PFSK-1 (cell line): ENCODE results near the gene JAKMIP1.

Experiments
- FOXP2 ChIP-seq: optimal IDR thresholded peaks from 2 replicates; pipeline ENCODE3; 2011; ENCODE audit warnings: borderline replicate concordance, control low read depth, inconsistent platforms; ENCODE audit not compliant: insufficient read depth; ENCODE audit errors: extremely low read length, extremely low read depth
- POLR2AphosphoS5 ChIP-seq: IDR thresholded peaks from 2 replicates; pipeline ENCODE4 v1.6.1; 2012; ENCODE audit warnings: low read depth, mild to moderate bottlenecking, control low read depth, low read length, moderate library complexity
- REST ChIP-seq, 2 experiments: IDR thresholded peaks; 2 replicates each; pipeline versions ENCODE4 v1.6.1 to v1.8.0; 2011 to 2012; ENCODE audit warnings: low read depth in 2 of 2, low read length in 2 of 2, control low read depth in 1 of 2, inconsistent platforms in 1 of 2, mild to moderate bottlenecking in 1 of 2, moderate library complexity in 1 of 2; ENCODE audit not compliant: insufficient read depth in 1 of 2
- SIN3A ChIP-seq: IDR thresholded peaks from 2 replicates; pipeline ENCODE4 v1.6.1; 2012; ENCODE audit warnings: mild to moderate bottlenecking, low read length, moderate library complexity, borderline replicate concordance; ENCODE audit not compliant: insufficient read depth
- TAF1 ChIP-seq: IDR thresholded peaks from 2 replicates; pipeline ENCODE4 v1.6.1; 2012; ENCODE audit warnings: low read length, control low read depth, borderline replicate concordance; ENCODE audit not compliant: insufficient read depth

The JAKMIP1 gene

GRCh38 chr4:5996641-5997040, 203.7 kb downstream of the JAKMIP1 start:
- TF ChIP-seq POLR2AphosphoS5 (no peak), TAF1 (no peak), FOXP2 (no peak), REST (IDR thresholded peaks at IDR 0.05; ENCODE audit: insufficient read depth in 1 of 2, low read depth in 2 of 2, low read length in 2 of 2) (no peak), SIN3A (no peak)

- no peak for TF ChIP-seq REST (IDR thresholded peaks at IDR 0.05; ENCODE audit: insufficient read depth in 1 of 2, low read depth in 2 of 2, low read length in 2 of 2)
- no peak for TF ChIP-seq FOXP2
- TF ChIP-seq SIN3A = no peak
- TF ChIP-seq POLR2AphosphoS5 = no peak
- TF ChIP-seq TAF1 = no peak
These were observed 204.3 kb downstream of the JAKMIP1 start for GRCh38 chr4:5995901-5996623.

- TF ChIP-seq SIN3A = no peak
- TF ChIP-seq POLR2AphosphoS5 = no peak
- TF ChIP-seq FOXP2 = no peak
- no peak for TF ChIP-seq TAF1
- TF ChIP-seq REST (IDR thresholded peaks at IDR 0.05; ENCODE audit: insufficient read depth in 1 of 2, low read depth in 2 of 2, low read length in 2 of 2) = no peak
These were observed 206.2 kb downstream of the JAKMIP1 start for GRCh38 chr4:5993876-5994811.

- TF ChIP-seq TAF1 (no peak), SIN3A (no peak), FOXP2 (no peak), POLR2AphosphoS5 (no peak), REST (IDR thresholded peaks at IDR 0.05; ENCODE audit: insufficient read depth in 1 of 2, low read depth in 2 of 2, low read length in 2 of 2) (no peak)
These were observed 207.5 kb downstream of the JAKMIP1 start for GRCh38 chr4:5992828-5993321.
